GM21360 (cell line): ENCODE measurements around the gene PARP2.

Experiments
- ATAC-seq: cut with Tn5 transposase; IDR thresholded peaks from one replicate; pipeline ENCODE4 v1.9.1; 2021; ENCODE audit warnings: mild to moderate bottlenecking, moderate library complexity; ENCODE audit not compliant: unreplicated experiment

PARP2 gene

GRCh38 chr14:20397511-20397910 is 54.1 kb downstream of the PARP2 start:
- ATAC-seq: no peak

- ATAC-seq: no peak
These were observed 57.1 kb downstream of the PARP2 start for GRCh38 chr14:20400589-20400964.

GRCh38 chr14:20400965-20401593 is 57.6 kb downstream of the PARP2 start:
- no peak for ATAC-seq

GRCh38 chr14:20403521-20403920 is 60.1 kb downstream of the PARP2 start:
- ATAC-seq: no peak
